Naive thymus-derived CD4-positive, alpha-beta T cell (primary cell): ENCODE measurements around the gene NYAP2. TPM values are rescaled to one million over a fixed set of nuclear protein-coding genes. Genes with fewer than 3 reads are reported as not detected.

ENCODE experiments used
- ATAC-seq: fragments of 150-1000 bp; cut with Tn5 transposase; 2 replicates; pipeline ENCODE4 v1.10.0; 2021; ENCODE audit warnings: mild to moderate bottlenecking, moderate library complexity
- CTCF ChIA-PET: fragments of 350-600 bp; sonication (Branson Sonifier 250); formaldehyde crosslinking; loops from one replicate; lab custom pipeline; 2021; ENCODE audit warnings: antibody characterized with exemption; lab: Charles Lee
- POLR2A ChIA-PET: fragments of 350-600 bp; sonication (Branson Sonifier 250); formaldehyde crosslinking; loops from one replicate; lab custom pipeline; 2021; ENCODE audit warnings: antibody characterized with exemption, inconsistent platforms; lab: Charles Lee
- DNase-seq, 9 donors: peaks; one replicate each; pipeline versions ENCODE4 v3.0.0 to v3.0.0-alpha.2; 2020 to 2022; ENCODE audit warnings: mixed read lengths in 1 of 9
- H3K27ac ChIP-seq: one replicate; pipeline ENCODE4 v1.7.0; 2013; ENCODE audit warnings: mild to moderate bottlenecking, low read depth, low read length, moderate library complexity
- H3K27me3 ChIP-seq, 2 donors: one replicate each; pipeline ENCODE4 v1.7.0; 2013; ENCODE audit warnings: low read length in 2 of 2, mild to moderate bottlenecking in 2 of 2, moderate library complexity in 2 of 2; ENCODE audit not compliant: control insufficient read depth in 2 of 2, insufficient read depth in 2 of 2
- H3K36me3 ChIP-seq, 3 experiments: 1 replicate in 2 of 3; 2 replicates in 1 of 3; pipeline ENCODE4 v1.7.0; 2013; ENCODE audit warnings: low read length in 3 of 3, mild to moderate bottlenecking in 3 of 3, moderate library complexity in 1 of 3; ENCODE audit not compliant: insufficient read depth in 3 of 3, control insufficient read depth in 2 of 3
- H3K4me1 ChIP-seq, 2 donors: one replicate each; pipeline ENCODE4 v1.7.0; 2013; ENCODE audit warnings: low read length in 2 of 2, mild to moderate bottlenecking in 2 of 2, moderate library complexity in 1 of 2; ENCODE audit not compliant: control insufficient read depth in 2 of 2, insufficient read depth in 2 of 2
- H3K4me3 ChIP-seq: 2 replicates; pipeline ENCODE4 v1.7.0; 2013; ENCODE audit warnings: mild to moderate bottlenecking, low read length
- H3K9me3 ChIP-seq, 3 experiments: 1 replicate in 2 of 3; 2 replicates in 1 of 3; pipeline ENCODE4 v1.7.0; 2013; ENCODE audit warnings: low read length in 3 of 3; ENCODE audit not compliant: control insufficient read depth in 2 of 3
- H3K27ac Mint-ChIP-seq, 9 donors: one replicate each; pipeline ENCODE4 v1.8.0; 2020 to 2022; ENCODE audit warnings: mixed read lengths in 9 of 9, mild to moderate bottlenecking in 8 of 9, moderate library complexity in 5 of 9, inconsistent platforms in 2 of 9
- H3K27me3 Mint-ChIP-seq, 5 donors: one replicate each; pipeline ENCODE4 v1.8.0; 2021 to 2022; ENCODE audit warnings: mixed read lengths in 5 of 5, mild to moderate bottlenecking in 1 of 5
- H3K36me3 Mint-ChIP-seq, 5 donors: one replicate each; pipeline ENCODE4 v1.8.0; 2020 to 2022; ENCODE audit warnings: mixed read lengths in 5 of 5, mild to moderate bottlenecking in 3 of 5, inconsistent platforms in 1 of 5
- H3K4me1 Mint-ChIP-seq, 7 donors: one replicate each; pipeline ENCODE4 v1.8.0; 2020 to 2022; ENCODE audit warnings: mixed read lengths in 7 of 7, mild to moderate bottlenecking in 3 of 7, inconsistent platforms in 1 of 7
- H3K4me3 Mint-ChIP-seq, 10 donors: one replicate each; pipeline ENCODE4 v1.8.0; 2020 to 2022; ENCODE audit warnings: mild to moderate bottlenecking in 10 of 10, mixed read lengths in 10 of 10, moderate library complexity in 6 of 10, inconsistent platforms in 2 of 10
- H3K9me3 Mint-ChIP-seq, 11 donors: one replicate each; pipeline ENCODE4 v1.8.0; 2020 to 2022; ENCODE audit warnings: mixed read lengths in 11 of 11, mild to moderate bottlenecking in 4 of 11, inconsistent platforms in 1 of 11, moderate library complexity in 1 of 11
- intact Hi-C, 2 donors: fragments of 100-400 bp; cut with micrococcal nuclease; formaldehyde crosslinking; loops; one replicate each; pipeline ENCODE4 v1.15.1; 2023
- polyA plus RNA-seq, 2 donors: library from polyadenylated mRNA; unstranded; fragments of 300-500 nt; fragmentation: Illumina TruSeq; gene quantifications; one replicate each; pipeline ENCODE4 v1.2.3, GENCODE V29; 2021
- total RNA-seq, 6 experiments: library from RNA in 5 of 6; stranded (reverse) in 5 of 6; gene quantifications; 1 replicate in 5 of 6; 2 replicates in 1 of 6; pipeline ENCODE4 v1.2.3 and lab custom pipeline; 2021 to 2026

The NYAP2 gene
- total and polyA plus RNA-seq, 7 experiments from 2014 or later: 0.17 TPM; not detected in 6

DNA sequence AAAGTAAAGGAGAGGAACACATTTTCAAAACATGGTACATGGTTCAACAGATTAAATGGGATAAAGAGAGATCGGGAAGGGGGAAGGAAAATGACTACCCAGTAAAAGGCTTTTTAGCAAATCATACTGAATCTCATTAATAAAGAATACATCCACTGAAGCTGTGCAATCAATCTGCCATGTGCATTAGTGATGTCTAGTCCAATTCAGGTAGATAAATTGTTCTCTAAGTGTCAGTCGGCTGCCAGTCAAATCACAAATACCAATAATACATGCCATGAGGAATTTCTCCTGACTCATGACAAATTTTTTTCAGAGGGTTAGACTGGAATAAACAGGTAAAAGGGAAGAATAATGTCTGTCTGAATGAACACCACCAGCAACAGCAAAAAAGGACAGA, 22.6 kb downstream of the NYAP2 start:
- no peaks in the 10 kb centered on the region for H3K27me3 ChIP-seq
- ATAC-seq: no peak
- Mint-ChIP-seq H3K36me3 (no peaks in the 10 kb centered on the region), H3K27me3 (peaks cover 4 to 29% (median 6%) of the 10 kb centered on the region in 5 donors), H3K27ac (no peak overlapping the region), H3K4me3 (no peak overlapping the region), H3K9me3 (no peaks in the 10 kb centered on the region), H3K4me1 (no peaks in the 10 kb centered on the region)
- CTCF ChIA-PET: no interaction called here
- intact Hi-C loops: no loop called here
- H3K4me3 ChIP-seq: no peak overlapping the region
- no peak for DNase-seq
- no peaks in the 10 kb centered on the region for H3K4me1 ChIP-seq
- no peak overlapping the region for H3K27ac ChIP-seq
- no peaks in the 10 kb centered on the region for H3K36me3 ChIP-seq
- H3K9me3 ChIP-seq: no peaks in the 10 kb centered on the region
- POLR2A ChIA-PET: no interaction called here

DNA sequence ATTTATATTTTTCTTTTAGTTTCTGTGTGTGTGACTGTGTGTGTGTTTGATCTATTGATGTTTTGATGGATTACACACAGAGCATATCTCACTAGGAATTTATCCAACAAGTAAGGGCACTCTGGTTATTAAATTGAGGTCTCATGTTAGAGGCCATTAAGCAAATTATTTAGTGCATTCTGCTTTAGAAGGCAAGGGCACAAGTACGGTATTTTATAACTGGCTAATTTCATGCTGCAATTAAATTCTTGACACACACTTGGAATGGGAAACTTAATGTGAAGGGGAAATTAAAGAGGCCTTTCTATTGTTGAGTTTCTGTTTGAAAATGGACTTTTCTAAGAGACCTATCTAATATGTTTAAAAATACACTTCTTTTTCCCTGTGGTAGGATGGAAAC, 25.8 kb downstream of the NYAP2 start:
- no peaks in the 10 kb centered on the region for H3K4me1 Mint-ChIP-seq
- no peaks in the 10 kb centered on the region for H3K4me1 ChIP-seq
- ATAC-seq (no peak), DNase-seq (no peak)
- no peaks in the 10 kb centered on the region for H3K27me3 ChIP-seq
- H3K36me3 ChIP-seq: no peaks in the 10 kb centered on the region
- H3K9me3 Mint-ChIP-seq: peaks cover 0 to 2% (median 0%) of the 10 kb centered on the region in 11 donors
- H3K4me3 ChIP-seq: no peak overlapping the region
- peaks cover 0 to 24% (median 6%) of the 10 kb centered on the region in 5 donors for H3K27me3 Mint-ChIP-seq
- H3K36me3 Mint-ChIP-seq: no peaks in the 10 kb centered on the region
- no peak overlapping the region for H3K27ac ChIP-seq
- ChIA-PET POLR2A (no interaction called here), CTCF (no interaction called here)
- no peak overlapping the region for H3K4me3 Mint-ChIP-seq
- intact Hi-C loops: no loop called here
- no peaks in the 10 kb centered on the region for H3K9me3 ChIP-seq
- no peak overlapping the region for H3K27ac Mint-ChIP-seq

DNA sequence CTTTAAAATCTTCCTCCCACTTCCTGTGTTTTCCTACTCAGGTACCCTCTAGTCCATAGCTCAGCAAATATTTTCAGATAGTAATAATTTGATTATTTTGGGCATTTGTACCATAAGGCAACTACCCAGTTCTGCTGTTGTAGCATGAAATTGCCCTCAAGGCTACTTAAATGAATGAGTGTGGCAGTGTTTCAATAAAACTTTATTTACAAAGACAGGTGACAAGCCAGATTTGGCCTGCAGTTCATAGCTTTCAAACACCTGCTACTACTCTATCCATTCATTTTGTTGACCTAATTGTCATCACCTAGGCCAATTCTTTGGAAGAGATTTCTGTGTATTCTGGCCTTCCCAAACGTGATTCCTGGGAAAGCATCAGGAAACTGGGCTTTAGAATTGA, 28.9 kb downstream of the NYAP2 start:
- H3K9me3 ChIP-seq: no peaks in the 10 kb centered on the region
- intact Hi-C loops: no loop called here
- CTCF ChIA-PET: no interaction called here
- H3K36me3 ChIP-seq: no peaks in the 10 kb centered on the region
- no peak overlapping the region for H3K27ac ChIP-seq
- POLR2A ChIA-PET: no interaction called here
- no peak overlapping the region for H3K4me3 ChIP-seq
- no peaks in the 10 kb centered on the region for H3K27me3 ChIP-seq
- Mint-ChIP-seq H3K4me1 (no peaks in the 10 kb centered on the region), H3K36me3 (no peaks in the 10 kb centered on the region), H3K27ac (no peak overlapping the region), H3K4me3 (no peak overlapping the region), H3K27me3 (peaks cover 0 to 21% (median 6%) of the 10 kb centered on the region in 5 donors), H3K9me3 (peaks cover 0 to 2% (median 0%) of the 10 kb centered on the region in 11 donors)
- DNase-seq (no peak), ATAC-seq (no peak)
- no peaks in the 10 kb centered on the region for H3K4me1 ChIP-seq

DNA sequence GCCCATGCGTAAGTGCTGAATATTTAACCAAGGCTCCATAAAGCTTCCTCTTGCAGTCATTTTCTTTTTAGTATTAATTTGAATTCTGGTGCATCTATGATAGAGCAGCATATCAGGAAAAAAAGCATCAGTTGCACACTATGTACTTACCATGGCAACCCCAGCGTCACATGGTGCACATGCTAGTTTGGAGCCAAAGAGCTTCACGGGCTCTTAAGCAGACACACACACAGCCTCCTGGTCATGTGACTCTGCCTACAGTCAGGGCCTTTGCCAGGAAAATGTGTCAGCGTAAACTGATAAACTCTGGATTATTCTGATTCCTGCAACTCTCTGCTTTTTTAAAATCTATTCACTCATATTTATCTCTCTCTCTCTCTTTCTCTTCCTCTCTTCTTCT, 30.2 kb downstream of the NYAP2 start:
- peaks cover 0 to 21% (median 6%) of the 10 kb centered on the region in 5 donors for H3K27me3 Mint-ChIP-seq
- Histone ChIP-seq H3K36me3 (no peaks in the 10 kb centered on the region), H3K9me3 (no peaks in the 10 kb centered on the region), H3K27ac (no peak overlapping the region), H3K4me1 (no peaks in the 10 kb centered on the region), H3K27me3 (no peaks in the 10 kb centered on the region), H3K4me3 (no peak overlapping the region)
- ChIA-PET CTCF (no interaction called here), POLR2A (no interaction called here)
- DNase-seq (no peak), ATAC-seq (no peak)
- no peak overlapping the region for H3K27ac Mint-ChIP-seq
- peaks cover 0 to 2% (median 0%) of the 10 kb centered on the region in 11 donors for H3K9me3 Mint-ChIP-seq
- no peaks in the 10 kb centered on the region for H3K36me3 Mint-ChIP-seq
- intact Hi-C loops: no loop called here
- H3K4me1 Mint-ChIP-seq: no peaks in the 10 kb centered on the region
- no peak overlapping the region for H3K4me3 Mint-ChIP-seq

DNA sequence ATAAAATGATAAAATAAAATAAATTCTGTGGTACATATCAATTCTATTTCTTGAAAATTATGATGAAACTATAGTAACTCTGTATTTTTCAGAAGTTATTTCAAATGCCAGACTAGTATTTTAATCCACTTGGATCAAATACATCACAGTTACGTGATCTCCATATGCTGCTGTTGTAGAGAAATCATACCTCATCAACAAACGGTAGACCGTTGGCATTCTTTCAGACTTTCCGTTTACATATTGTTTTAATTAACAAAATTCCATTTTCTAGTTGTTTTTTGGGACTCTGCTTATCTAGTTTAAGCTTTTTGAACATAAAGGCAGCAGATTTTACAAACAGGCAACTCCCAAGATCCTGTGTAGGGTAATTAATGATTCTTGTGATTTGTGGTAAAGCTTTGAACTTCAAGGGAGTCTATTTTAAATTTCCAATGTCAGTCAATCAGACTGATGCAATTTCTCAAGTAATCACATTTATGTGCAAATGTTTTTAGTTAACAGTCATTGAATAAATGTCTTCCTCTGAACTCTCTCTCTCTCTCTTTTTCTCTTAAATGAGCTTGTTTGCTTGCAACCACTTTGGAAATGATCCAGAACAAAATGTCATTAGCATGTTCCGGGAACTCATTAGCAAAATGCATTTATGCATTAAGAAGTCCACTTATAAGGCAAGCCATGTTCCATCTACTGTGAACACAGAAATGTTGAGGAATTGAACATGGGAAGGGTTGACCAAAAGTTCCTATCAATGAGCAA, 31.8 kb downstream of the NYAP2 start:
- H3K27ac ChIP-seq: no peak overlapping the region
- ATAC-seq: no peak
- intact Hi-C loops: no loop called here
- H3K4me3 ChIP-seq: no peak overlapping the region
- Mint-ChIP-seq H3K27ac (no peak overlapping the region), H3K27me3 (peaks cover 0 to 14% (median 5%) of the 10 kb centered on the region in 5 donors), H3K36me3 (no peaks in the 10 kb centered on the region), H3K4me3 (no peak overlapping the region), H3K4me1 (no peaks in the 10 kb centered on the region), H3K9me3 (peaks cover 0 to 2% (median 0%) of the 10 kb centered on the region in 11 donors)
- H3K9me3 ChIP-seq: no peaks in the 10 kb centered on the region
- no peak for DNase-seq
- H3K27me3 ChIP-seq: no peaks in the 10 kb centered on the region
- CTCF ChIA-PET: no interaction called here
- POLR2A ChIA-PET: no interaction called here
- H3K4me1 ChIP-seq: no peaks in the 10 kb centered on the region
- no peaks in the 10 kb centered on the region for H3K36me3 ChIP-seq

DNA sequence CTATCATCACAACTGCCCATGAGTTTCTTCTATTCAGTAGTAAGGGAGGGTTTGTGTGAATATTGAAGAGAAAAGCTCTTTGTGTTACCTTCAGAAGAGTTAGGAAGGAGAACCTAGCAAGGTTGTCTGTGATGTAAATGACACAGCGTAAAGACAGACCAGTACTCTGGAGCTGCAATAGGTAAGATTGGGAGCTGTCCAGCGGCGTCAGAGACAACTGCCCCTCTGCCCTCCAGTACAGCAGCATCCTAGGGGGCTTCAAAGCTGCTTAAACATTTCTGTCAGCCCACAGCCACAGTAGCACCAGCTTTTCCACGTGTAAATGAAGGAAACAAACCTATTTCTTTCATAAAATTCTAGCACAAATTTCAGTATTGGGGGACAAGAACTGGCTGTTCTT, 34.5 kb downstream of the NYAP2 start:
- no peaks in the 10 kb centered on the region for H3K9me3 ChIP-seq

DNA sequence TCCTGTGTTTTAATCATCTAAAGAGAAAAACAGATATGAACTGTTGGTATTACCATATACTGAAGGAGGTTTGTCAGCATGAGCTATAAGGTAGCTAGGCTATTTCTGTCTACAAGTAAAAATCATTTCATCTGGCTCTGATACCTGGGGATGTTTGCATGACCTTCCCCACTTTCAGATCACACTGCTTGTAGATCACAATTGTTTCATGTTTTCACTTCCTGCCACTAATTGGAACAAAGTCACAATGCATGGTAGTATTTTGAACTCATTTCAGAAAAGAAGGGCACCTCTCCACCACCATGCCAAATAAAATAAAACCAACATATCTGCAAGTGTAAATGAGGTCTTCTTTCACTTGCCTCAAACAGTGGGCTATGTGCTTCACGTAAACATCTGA, 37.8 kb downstream of the NYAP2 start:
- Histone ChIP-seq H3K36me3 (no peaks in the 10 kb centered on the region), H3K27me3 (no peaks in the 10 kb centered on the region), H3K27ac (no peak overlapping the region), H3K4me1 (no peaks in the 10 kb centered on the region), H3K9me3 (no peaks in the 10 kb centered on the region), H3K4me3 (no peak overlapping the region)
- Mint-ChIP-seq H3K4me3 (no peak overlapping the region), H3K27me3 (peaks cover 0 to 30% (median 27%) of the 10 kb centered on the region in 5 donors), H3K36me3 (no peaks in the 10 kb centered on the region), H3K9me3 (peaks cover 0 to 5% (median 0%) of the 10 kb centered on the region in 11 donors), H3K27ac (no peak overlapping the region), H3K4me1 (no peaks in the 10 kb centered on the region)
- DNase-seq (no peak), ATAC-seq (no peak)
- ChIA-PET CTCF (no interaction called here), POLR2A (no interaction called here)
- intact Hi-C loops: no loop called here

More for the DNA sequence above, 34.5 kb downstream of the NYAP2 start:
- Mint-ChIP-seq H3K4me1 (no peaks in the 10 kb centered on the region), H3K9me3 (peaks cover 0 to 3% (median 0%) of the 10 kb centered on the region in 11 donors), H3K4me3 (no peak overlapping the region), H3K36me3 (no peaks in the 10 kb centered on the region), H3K27ac (no peak overlapping the region), H3K27me3 (peaks cover 0 to 13% (median 12%) of the 10 kb centered on the region in 5 donors)
- no peaks in the 10 kb centered on the region for H3K4me1 ChIP-seq
- H3K36me3 ChIP-seq: no peaks in the 10 kb centered on the region
- ChIA-PET POLR2A (no interaction called here), CTCF (no interaction called here)
- no peaks in the 10 kb centered on the region for H3K27me3 ChIP-seq
- DNase-seq (no peak), ATAC-seq (no peak)
- H3K27ac ChIP-seq: no peak overlapping the region
- intact Hi-C loops: no loop called here
- H3K4me3 ChIP-seq: no peak overlapping the region
